Sciatic nerve (tissue), 2 donors: ENCODE results near the gene ORAI2. TPM values are rescaled to one million over a fixed set of nuclear protein-coding genes. Genes with fewer than 3 reads are reported as not detected.
"Not testable (repeated sequence)": the region's sequence is repeated elsewhere in the genome, so short reads cannot be mapped to it uniquely, and the experiment has no call there.

Experiments
- ATAC-seq: fragments of 200-7000 bp; cut with Tn5 transposase; one replicate; pipeline ENCODE4 v1.9.1; 2020; ENCODE audit warnings: mild to moderate bottlenecking, moderate library complexity
- DNase-seq: peaks from one replicate; pipeline ENCODE4 v3.0.0-alpha.2; 2020; ENCODE audit warnings: low spot score
- intact Hi-C: fragments of 100-400 bp; cut with DNase I; formaldehyde crosslinking; loops from one replicate; pipeline ENCODE4 v1.14.2; 2022
- total RNA-seq: library from RNA; stranded (reverse); fragmentation: NEBNext Ultra II Directional; extraction: Animal tissue kit (Norgen Biotek cat#: 25700); gene quantifications from one replicate; pipeline ENCODE4 v1.2.1, GENCODE V29; 2021
- donor health status: DM: no; HTN: no; CAD: no.
- donor health status: DM: no; HTN: no; CAD: no.

Gene ORAI2
- total RNA-seq, 1 donor from 2014 or later: 18.0 TPM

DNA sequence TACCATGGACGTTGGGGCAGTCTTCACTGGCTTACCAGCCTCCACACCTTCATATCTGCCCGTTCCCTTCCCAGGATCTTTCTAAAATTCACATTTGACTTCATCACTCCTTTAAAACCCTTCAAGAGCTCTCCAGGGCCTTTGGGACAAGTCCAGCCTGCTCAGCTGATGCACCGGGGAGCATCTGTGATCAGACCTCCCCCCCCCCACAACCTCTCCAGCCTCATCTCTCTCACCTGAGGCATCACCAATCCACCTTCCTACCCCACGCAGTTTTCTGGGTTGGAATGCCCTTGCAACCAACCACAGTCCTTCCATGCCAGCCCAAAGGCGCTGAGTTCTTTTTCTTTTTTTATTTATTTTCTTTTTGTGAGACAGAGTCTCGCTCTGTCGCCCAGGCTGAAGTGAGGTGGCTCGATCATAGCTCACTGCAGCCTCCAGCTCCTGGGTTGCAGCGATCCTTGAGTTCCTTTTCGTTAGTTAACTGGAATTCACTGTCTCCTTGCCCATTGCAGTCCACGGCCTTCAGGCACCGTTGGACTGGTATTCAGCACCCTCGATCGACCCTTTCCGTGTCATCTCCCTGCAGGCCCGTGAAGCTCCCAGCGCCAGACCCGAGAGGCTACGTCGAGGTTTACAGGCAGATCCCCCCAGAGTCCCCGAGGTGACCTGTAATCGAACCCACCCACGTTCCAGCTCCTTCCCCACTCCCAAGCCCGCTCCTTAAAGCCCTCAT, 30.6 kb downstream of the ORAI2 start:
- intact Hi-C loops: no loop called here
- DNase-seq: no peak
- peak; percentile 2 for ATAC-seq

DNA sequence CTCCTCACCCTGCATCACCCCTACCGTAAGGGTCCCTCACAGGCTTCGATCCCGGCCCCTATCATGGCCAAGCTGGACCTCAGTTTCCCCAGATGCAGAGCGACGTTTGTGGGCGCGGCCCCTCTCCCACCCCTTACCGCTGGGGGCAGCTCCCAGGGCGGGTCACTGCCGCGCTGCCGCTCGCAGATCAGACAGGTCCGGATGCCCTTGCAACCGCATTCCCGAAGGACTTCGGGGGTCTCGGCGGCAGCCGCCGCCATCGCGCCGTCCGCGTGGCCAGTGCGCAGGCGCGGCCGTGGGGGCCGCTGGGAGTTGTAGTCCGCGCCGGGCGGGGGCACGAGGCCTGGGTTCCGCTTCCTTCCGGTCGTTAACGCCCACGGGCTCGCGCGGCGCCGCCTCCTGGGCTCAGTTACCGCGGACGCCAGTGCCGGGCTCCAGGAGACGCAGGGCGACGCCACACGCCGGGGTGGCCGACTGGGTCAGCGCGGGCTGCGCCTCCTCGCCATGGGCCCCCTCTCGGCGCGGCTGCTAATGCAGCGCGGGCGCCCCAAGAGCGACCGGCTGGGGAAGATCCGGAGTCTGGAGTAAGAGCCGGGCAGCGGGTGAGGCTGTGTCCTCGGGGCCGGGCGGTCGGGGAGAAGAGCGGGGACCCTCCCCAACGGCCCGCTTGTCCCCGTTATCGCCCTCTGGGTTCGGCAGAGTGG, 31.4 kb downstream of the ORAI2 start, which contains the start of the genes ALKBH4 and LRWD1:
ALKBH4 (minus strand) TSS at position 287 of the 704 bp plus-strand sequence; CDS start at position 260, 27 bp downstream.
LRWD1 (plus strand) TSS at position 408 of the 704 bp plus-strand sequence; CDS start at position 505, 97 bp downstream.
- DNase-seq (peak; percentile 96), ATAC-seq (peak; percentile 96)
- intact Hi-C loops: no loop called here

DNA sequence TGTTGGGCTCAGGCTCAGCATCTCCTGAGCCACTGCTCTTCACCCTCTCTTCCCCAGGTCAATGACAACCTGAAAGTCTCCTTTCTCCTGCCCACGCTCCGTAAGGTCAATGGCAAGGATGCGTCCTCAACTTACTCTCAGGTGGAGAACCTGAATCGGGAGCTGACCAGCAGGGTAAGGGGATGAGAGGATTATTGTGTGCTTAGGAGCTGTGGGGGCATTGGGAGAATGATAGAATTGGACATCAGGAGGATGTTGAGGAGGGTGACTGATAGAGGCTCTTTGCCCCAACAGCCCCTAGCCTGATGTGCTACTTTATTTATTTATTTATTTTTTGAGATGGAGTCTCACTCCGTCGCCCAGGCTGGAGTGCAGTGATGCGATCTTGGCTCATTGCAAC, 32.7 kb downstream of the ORAI2 start:
- ATAC-seq (no peak), DNase-seq (no peak)
- intact Hi-C loops: no loop called here

DNA sequence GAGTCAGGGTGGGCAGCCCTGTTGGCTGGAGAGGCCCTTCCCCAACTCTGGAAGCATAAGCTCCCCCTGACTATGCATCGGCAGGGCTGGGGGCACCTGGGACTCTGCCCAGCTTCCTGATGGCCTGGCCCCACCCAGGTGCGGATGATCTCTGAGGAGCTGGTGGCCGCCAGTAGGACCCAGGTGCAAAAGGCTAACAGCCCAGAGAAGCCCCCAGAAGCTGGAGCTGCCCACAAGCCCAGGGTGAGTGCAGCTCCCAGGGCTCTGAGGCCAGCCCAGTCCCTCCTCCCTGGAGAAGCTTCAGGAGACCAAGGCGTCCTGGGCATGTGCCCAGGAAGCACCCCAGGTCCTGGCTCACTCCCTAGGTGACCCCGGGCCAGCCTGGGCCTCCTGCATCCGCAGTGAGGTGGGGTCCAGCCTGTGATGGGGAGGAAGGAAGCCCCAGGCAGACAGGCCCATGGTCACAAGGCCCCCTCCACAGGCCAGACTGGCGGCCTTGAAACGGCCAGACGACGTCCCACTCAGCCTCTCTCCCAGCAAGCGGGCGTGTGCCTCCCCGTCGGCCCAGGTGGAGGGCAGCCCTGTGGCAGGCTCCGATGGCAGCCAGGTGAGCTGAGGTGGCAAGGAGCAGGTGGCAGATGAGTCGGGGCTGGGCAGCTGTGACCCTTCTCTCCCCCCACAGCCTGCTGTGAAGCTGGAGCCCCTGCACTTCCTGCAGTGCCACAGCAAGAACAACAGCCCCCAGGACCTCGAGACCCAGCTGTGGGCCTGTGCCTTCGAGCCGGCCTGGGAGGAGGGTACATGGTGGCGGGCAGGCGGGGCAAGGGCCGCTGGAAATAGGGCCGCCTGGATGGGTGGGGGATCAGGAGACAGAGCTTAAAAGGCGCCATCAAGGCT, 34.5 kb downstream of the ORAI2 start:
- ATAC-seq: no peak
- intact Hi-C loops: no loop called here
- DNase-seq: peak; percentile 55

DNA sequence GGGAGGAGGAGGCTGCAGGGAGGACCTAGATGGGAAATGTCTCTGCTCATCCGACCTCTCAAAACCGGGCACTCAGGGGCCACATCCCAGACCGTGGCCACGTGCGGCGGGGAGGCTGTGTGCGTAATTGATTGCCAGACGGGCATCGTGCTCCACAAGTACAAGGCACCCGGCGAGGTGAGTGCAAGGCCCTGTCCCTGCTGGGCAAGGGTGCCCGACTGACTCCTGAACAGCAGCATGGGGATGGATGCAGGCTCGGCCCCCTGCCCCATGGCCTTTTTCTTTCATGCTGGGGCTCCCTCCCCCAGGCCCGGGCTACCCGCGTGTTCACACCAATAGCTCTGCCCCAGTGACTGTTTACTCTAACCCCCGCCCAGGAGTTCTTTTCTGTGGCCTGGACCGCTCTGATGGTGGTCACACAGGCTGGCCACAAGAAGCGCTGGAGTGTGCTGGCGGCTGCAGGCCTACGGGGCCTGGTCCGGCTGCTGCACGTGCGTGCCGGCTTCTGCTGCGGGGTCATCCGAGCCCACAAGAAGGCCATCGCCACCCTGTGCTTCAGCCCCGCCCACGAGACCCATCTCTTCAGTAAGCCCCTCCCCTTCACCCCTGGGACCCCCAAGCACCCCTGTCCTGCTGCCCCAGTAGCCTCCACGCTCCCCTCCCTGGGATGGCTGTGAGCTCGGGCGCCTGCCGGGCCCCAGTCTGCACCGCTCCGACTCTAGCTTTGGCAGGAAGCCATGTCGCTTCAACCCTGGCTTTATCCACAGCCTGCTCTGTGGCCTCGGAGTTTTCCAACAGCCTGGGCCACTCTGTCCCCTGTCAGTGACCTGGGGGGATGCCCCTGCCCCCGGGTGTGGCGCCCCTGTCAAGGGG, 35.3 kb downstream of the ORAI2 start:
- intact Hi-C loops: no loop called here
- peak; percentile 56 for DNase-seq
- ATAC-seq: no peak

DNA sequence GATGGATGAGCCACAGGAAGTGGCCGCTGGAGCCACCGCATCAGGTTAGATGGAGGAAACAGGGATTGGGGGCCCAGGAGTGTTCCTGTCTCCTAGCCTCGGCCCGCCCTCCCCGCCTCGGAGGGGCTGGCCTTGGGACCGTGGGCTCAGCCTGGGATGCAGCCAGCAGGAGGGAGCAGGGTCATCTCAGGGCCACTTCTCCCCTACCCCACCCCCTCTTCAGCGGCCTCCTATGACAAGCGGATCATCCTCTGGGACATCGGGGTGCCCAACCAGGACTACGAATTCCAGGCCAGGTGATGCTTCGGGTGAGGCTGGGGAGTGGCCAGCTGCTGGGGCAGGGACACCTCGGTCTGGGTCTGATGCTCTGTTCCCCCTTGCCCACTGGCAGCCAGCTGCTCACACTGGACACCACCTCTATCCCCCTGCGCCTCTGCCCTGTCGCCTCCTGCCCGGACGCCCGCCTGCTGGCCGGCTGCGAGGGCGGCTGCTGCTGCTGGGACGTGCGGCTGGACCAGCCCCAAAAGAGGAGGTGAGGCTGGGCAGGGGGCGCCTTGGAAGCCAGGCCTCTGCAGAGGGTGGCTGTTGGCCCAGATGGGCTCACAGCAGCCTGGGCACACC, 36.1 kb downstream of the ORAI2 start:
- DNase-seq (peak; percentile 49), ATAC-seq (no peak)
- intact Hi-C loops: no loop called here

DNA sequence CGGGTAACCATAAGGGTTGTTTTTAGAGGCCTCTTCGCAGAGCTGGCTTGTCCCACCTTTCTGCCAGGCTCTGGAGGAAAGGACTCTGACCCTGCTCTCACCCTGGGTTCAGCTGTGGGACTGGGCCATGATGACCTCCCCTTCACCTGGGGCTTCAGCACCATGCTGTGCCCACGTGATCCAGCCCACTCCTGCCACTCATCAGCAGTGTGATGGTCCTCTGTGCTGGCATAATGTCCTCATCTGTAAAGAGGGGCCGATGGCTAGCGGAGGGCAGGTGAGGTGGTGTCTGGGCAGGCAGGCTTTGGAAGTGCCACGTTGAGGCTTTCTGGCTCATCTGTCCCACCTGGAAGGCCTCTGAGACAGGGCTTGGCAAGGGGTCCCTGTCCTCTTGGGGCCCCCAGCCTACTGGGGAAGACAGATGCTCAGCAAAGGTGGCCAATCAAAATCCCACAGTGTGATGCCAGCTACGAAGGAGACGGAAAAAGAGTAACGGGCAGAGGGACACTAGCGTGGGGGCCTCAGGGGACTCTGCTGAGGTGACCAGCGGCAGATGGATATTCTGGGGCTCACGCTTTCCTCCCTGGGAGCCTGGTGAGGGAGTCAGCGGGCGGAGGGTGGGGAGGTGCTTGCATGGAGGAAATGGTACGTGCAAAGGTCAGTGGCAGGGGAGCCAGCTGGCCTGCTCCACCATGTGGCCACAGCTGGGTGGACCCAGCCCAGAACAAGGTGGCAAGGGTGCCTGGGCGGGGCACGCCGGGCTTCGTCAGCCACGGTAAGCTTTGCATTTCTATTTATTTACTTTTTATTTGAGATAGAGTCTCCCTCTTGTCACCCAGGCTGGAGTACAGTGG, 36.8 kb downstream of the ORAI2 start:
- intact Hi-C loops: no loop called here
- ATAC-seq (no peak), DNase-seq (peak; percentile 49)

DNA sequence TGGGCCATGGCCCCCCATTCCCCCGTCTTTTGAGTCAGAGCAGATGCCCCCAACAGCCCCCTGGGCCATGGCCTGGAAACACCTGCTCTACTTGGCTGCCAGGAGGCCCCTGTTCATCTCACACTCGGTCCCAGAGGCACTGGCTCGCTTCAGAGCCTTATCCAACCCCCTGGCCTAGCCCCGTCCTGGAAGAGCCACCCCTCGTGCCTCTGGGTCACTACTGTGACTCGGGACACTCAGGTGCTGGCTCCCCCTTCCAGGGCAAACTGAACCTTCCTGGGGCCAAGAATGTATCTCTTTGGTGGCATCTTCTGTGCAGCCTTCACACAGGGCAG, 38.4 kb downstream of the ORAI2 start:
- peak; percentile 46 for DNase-seq
- ATAC-seq: no peak
- intact Hi-C loops: no loop called here

DNA sequence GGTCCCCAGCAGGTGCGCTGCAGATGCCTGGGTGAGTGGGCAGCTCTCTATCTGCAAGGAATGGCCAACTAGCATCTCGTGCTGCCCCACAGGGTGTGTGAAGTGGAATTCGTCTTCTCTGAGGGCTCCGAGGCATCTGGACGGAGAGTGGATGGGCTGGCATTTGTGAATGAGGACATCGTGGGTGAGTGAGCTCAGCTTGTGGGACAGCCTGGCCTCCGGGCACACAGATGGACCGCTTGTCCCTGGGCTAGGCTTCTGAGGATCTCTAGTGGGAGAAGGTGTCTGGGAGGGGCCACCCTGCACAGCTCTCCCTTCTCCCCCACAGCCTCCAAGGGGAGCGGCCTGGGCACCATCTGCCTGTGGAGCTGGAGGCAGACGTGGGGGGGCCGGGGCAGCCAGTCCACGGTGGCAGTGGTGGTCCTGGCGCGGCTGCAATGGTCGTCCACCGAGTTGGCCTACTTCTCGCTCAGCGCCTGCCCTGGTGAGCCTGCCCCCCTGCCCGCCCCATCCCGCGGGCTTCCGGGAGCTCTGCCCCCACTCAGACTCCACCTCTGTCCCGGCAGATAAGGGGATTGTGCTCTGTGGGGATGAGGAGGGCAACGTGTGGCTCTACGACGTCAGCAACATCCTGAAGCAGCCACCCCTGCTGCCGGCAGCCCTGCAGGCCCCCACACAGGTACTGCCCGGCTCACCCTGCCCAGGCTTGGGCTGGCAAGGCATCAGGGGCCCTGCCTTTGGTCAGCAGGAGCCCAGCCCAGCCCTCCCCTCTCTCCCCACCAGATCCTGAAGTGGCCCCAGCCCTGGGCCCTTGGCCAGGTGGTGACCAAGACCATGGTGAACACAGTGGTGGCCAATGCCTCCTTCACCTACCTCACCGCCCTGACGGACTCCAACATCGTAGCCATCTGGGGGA, 39.0 kb downstream of the ORAI2 start:
- DNase-seq (peak; percentile 53), ATAC-seq (no peak)
- intact Hi-C loops: no loop called here

DNA sequence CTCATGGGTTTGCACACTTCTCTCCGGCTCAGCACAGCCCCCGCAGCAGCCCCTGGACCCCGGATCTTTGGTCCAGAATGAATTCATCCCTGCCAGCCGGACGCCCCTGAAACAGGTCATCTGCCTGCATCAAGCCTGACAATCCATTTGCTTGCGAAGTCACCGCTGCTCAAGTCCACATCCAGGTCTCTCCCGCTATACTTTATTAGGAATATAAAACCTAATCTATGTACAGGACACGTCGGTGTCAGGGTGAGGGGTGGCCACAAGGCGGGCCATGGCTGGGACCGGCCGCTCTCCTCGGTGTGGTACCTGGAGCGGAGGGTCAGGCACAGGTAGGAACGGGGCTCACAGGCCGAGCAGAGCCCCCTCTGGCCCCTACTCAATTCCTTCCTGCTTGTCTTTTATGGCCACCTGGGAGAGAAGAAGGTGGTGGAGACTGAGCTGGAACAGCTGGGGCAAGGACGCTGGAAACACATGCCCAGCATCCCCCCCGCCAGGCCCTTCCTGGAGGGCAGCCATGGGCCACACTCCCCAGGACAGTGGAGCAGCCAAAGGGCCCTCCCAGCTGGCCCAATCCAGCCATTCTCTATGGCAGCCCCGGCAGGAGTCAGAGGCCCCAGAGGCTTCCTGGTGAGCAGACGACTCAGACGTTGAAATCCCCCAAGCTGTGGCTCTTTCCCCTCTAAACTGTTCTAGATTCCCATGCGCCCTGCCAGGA, 40.1 kb downstream of the ORAI2 start:
- ATAC-seq: no peak
- intact Hi-C loops: no loop called here
- DNase-seq: peak; percentile 56

DNA sequence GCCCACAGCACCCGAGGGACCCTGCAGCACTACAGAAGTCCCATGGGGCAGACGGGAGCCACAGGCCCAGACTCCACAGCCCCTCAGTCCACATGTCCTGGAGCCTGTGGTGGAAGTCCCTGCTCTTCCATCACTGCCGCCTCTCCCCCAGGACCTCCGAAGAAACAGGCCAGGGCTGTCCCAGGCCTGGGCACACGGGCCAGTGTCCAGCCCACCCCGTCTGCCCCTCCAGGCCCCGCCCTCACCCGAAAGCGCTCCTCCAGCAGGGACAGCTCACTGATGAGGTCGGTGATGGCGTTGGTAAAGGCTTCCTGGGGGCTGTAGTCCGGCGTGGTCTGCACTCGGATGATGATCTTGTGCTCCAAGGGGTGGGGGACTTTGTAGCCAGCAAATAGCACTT, 40.7 kb downstream of the ORAI2 start:
- intact Hi-C loops: not testable (repeated sequence)

DNA sequence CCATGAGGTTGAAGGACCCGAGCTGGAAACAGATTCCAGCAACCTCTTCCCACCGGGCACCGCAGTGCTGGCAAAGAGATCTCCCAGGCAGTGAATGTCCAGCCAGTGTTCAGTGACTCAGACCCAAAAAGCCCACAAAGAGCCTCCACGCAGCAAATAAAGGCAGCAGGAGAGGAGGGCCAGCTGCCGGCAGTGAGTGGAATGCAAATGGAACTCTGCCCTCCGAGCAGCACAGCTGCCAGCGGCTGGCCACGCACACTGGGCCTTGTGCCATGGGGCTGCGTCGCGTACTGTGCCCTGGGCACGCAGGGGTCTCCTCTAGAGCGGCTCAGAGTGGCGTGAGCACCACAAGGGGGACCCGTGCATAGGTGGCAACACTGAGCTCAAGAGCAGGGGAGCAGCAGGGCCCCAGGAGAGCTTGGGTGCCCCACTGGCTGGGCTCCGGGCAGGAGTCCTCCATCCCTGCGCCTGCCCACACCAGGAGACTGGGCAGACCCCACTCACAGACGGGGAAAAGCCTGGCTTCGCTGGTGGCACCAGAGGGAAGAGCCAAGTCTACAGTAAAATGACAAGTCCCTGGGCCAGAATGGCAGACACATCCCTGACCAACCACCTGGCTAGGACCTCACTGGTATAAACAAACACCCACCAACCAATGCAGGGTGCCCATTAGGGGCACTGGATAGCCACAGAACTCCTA, 41.5 kb downstream of the ORAI2 start:
- ATAC-seq, intact Hi-C loops: not testable (repeated sequence)
- DNase-seq: peak; percentile 22

More for the DNA sequence above, 40.7 kb downstream of the ORAI2 start:
- peak; percentile 37 for DNase-seq
- not testable (repeated sequence) for ATAC-seq

DNA sequence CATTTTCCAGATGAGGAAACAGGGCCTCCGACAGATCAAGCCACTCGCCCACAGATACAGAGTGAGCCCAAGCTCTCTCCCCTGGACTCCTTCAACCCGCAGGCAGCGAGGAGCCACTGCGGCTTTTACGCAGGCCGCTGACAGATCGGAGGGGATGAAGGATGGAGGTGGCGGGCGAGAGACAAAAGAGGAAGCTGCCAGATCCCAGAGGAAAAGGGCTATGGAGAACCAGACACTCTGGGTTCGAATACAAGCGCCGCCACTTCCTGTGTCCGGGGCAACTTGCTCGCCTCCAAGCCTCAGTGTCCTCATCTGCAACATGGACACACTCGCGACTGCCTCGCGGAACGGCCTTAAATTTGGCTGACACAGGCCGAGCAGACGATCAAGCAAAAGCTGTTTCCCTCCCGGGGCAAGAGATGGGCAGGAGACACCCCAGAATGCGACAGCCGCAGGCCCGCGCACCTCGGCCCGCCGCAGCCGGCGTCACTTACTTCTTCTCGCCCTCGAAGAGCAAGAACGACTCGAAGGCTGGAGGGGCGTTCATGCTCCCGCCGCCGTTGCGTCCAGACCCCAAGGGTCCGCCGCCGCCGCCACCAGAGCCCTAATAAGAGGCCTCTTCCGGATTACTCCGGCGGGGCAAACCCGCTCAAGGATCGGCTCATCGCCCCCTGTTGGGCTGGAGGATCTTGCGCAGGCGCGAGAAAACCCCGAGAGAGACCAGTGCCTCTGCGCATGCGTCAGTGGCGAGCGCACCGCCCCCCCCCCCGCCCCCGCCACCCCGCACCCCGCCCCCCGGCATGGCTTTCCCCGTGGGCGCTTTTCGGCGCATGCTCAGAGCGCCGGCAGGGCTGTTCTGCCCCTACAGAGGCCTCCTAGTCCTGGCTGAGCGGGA, 45.2 kb downstream of the ORAI2 start, which contains the start of gene POLR2J:
POLR2J (minus strand) TSS at position 609 of the 895 bp plus-strand sequence; CDS start at position 547, 62 bp downstream.
- DNase-seq: peak; percentile 96
- intact Hi-C loops: not testable (repeated sequence)

DNA sequence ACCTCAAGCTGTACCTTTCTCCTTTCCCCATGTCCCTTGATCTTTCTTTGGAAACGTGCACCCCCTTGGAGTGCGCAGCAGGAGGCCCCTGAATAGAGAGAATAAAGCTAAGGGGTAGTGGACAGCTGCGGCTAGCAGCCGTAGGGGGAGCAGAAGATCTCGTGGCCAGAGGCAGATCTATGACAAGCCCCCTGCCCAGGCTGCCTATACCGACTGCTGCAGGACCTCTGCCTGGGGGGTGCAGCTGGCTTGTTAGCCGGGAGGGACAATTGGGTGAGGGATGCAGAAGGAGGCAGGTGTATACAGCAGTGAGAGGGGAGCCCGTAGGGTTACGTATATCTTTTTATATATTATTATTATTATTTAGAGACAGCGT, 45.8 kb downstream of the ORAI2 start:
- peak; percentile 39 for ATAC-seq
- intact Hi-C loops, DNase-seq: not testable (repeated sequence)

More for the DNA sequence above, 45.2 kb downstream of the ORAI2 start, which contains the start of gene POLR2J:
- ATAC-seq: peak; percentile 95
